ENCODE data around the gene PDE6B. TPM values are rescaled to one million over a fixed set of nuclear protein-coding genes. Genes with fewer than 3 reads are reported as not detected.
A peak's percentile ranks its signal among the peaks of the same experiment; 100 is the strongest.

Gene PDE6B
- total RNA-seq, 2 experiments from 2014 or later, result 11.4 to 13.9 TPM

GRCh38 chr4:578451-579443 is 46.6 kb upstream of the PDE6B start:
- POLR2A ChIA-PET, result no interaction called here

GRCh38 chr4:579543-580175 is 45.7 kb upstream of the PDE6B start:
- TF ChIP-seq CTCF (IDR thresholded peaks at IDR 0.05), result no peak
- ATAC-seq, result peak; percentile 20
- DNase-seq, result no peak
- Mint-ChIP-seq H3K4me3 (no peak overlapping the region), H3K27ac (no peak overlapping the region), H3K9me3 (peaks cover 9% of the 10 kb centered on the region), H3K36me3 (ENCODE audit: low read depth) (no peaks in the 10 kb centered on the region), H3K27me3 (peaks cover 46% of the 10 kb centered on the region), H3K4me1 (ENCODE audit: low read depth) (peaks cover 4% of the 10 kb centered on the region)
- intact Hi-C loops (cut with micrococcal nuclease), result no loop called here
- ChIA-PET CTCF (no interaction called here), POLR2A (no interaction called here)

More at GRCh38 chr4:578451-579443, 46.6 kb upstream of the PDE6B start:
- ATAC-seq, result no peak
- CTCF ChIA-PET, result no interaction called here
- peaks cover 4% of the 10 kb centered on the region for H3K4me1 Mint-ChIP-seq (ENCODE audit: low read depth)
- no peak for DNase-seq
- H3K4me3 Mint-ChIP-seq, result no peak overlapping the region
- intact Hi-C loops (cut with micrococcal nuclease), result no loop called here
- H3K27me3 Mint-ChIP-seq, result peaks cover 47% of the 10 kb centered on the region
- H3K27ac Mint-ChIP-seq, result no peak overlapping the region
- no peak for TF ChIP-seq CTCF (IDR thresholded peaks at IDR 0.05)
- H3K36me3 Mint-ChIP-seq (ENCODE audit: low read depth), result no peaks in the 10 kb centered on the region
- H3K9me3 Mint-ChIP-seq, result peaks cover 2% of the 10 kb centered on the region

- no peak for DNase-seq
- H3K36me3 Mint-ChIP-seq (ENCODE audit: low read depth), result no peaks in the 10 kb centered on the region
- peaks cover 9% of the 10 kb centered on the region for H3K9me3 Mint-ChIP-seq
- H3K4me1 Mint-ChIP-seq (ENCODE audit: low read depth), result peaks cover 4% of the 10 kb centered on the region
- ChIA-PET POLR2A (interaction anchor here (0.9 kb wide), 1 partner anchor 8 kb away, joined by 3 read pairs; no protein-coding TSS in a partner anchor), CTCF (no interaction called here)
- intact Hi-C loops (cut with micrococcal nuclease), result no loop called here
- H3K27me3 Mint-ChIP-seq, result peaks cover 48% of the 10 kb centered on the region
- no peak for TF ChIP-seq CTCF (IDR thresholded peaks at IDR 0.05)
- H3K27ac Mint-ChIP-seq, result no peak overlapping the region
- H3K4me3 Mint-ChIP-seq, result no peak overlapping the region
- ATAC-seq, result no peak
Observed at GRCh38 chr4:581181-581580, 44.2 kb upstream of the PDE6B start.

GRCh38 chr4:581753-582361 is 43.5 kb upstream of the PDE6B start:
- no peak for DNase-seq
- H3K27ac Mint-ChIP-seq, result no peak overlapping the region
- no peak for TF ChIP-seq CTCF (IDR thresholded peaks at IDR 0.05)
- peaks cover 51% of the 10 kb centered on the region for H3K27me3 Mint-ChIP-seq
- ChIA-PET CTCF (interaction anchor here (1.1 kb wide), 1 partner anchor 21 kb away, joined by 3 read pairs; no protein-coding TSS in a partner anchor), POLR2A (no interaction called here)
- no peaks in the 10 kb centered on the region for H3K36me3 Mint-ChIP-seq (ENCODE audit: low read depth)
- peaks cover 4% of the 10 kb centered on the region for H3K4me1 Mint-ChIP-seq (ENCODE audit: low read depth)
- intact Hi-C loops (cut with micrococcal nuclease), result no loop called here
- H3K4me3 Mint-ChIP-seq, result no peak overlapping the region
- ATAC-seq, result no peak
- peaks cover 9% of the 10 kb centered on the region for H3K9me3 Mint-ChIP-seq
